T-helper 9 cell (primary cell): ENCODE results near the gene ZNF319.

ENCODE experiments used
- DNase-seq: peaks from one replicate; pipeline ENCODE4 v3.0.0-alpha.2; 2020

Gene ZNF319

GRCh38 chr16:57971848-57972247 lies 28.6 kb downstream of the ZNF319 start:
- no peak for DNase-seq

GRCh38 chr16:57970970-57971369 lies 29.5 kb downstream of the ZNF319 start, which contains the start of gene CNGB1:
TSS of gene CNGB1 (minus strand) at chr16:57971128. CDS start at chr16:57967286, 3,842 bp downstream.
- no peak for DNase-seq

GRCh38 chr16:57970319-57970718 lies 30.2 kb downstream of the ZNF319 start:
- DNase-seq = no peak

- DNase-seq = no peak
Observed at GRCh38 chr16:57969451-57970123, 30.9 kb downstream of the ZNF319 start.

- no peak for DNase-seq
Observed at GRCh38 chr16:57967916-57968315, 32.6 kb downstream of the ZNF319 start.

- DNase-seq = no peak
Observed at GRCh38 chr16:57966986-57967385, 33.5 kb downstream of the ZNF319 start.

GRCh38 chr16:57966204-57966771 lies 34.2 kb downstream of the ZNF319 start:
- no peak for DNase-seq

GRCh38 chr16:57964157-57964700 lies 36.2 kb downstream of the ZNF319 start:
- no peak for DNase-seq

- DNase-seq = no peak
Observed at GRCh38 chr16:57962756-57963155, 37.7 kb downstream of the ZNF319 start.

- DNase-seq = no peak
Observed at GRCh38 chr16:57962046-57962445, 38.4 kb downstream of the ZNF319 start.

- no peak for DNase-seq
Observed at GRCh38 chr16:57961538-57961937, 38.9 kb downstream of the ZNF319 start.

GRCh38 chr16:57960826-57961472 lies 39.5 kb downstream of the ZNF319 start:
- DNase-seq = no peak

- DNase-seq = no peak
Observed at GRCh38 chr16:57960310-57960709, 40.2 kb downstream of the ZNF319 start.

GRCh38 chr16:57959804-57960203 lies 40.7 kb downstream of the ZNF319 start:
- no peak for DNase-seq

GRCh38 chr16:57959121-57959520 lies 41.4 kb downstream of the ZNF319 start:
- DNase-seq = no peak

- no peak for DNase-seq
Observed at GRCh38 chr16:57958544-57958943, 41.9 kb downstream of the ZNF319 start.

GRCh38 chr16:57957673-57958392 lies 42.6 kb downstream of the ZNF319 start:
- DNase-seq = no peak

GRCh38 chr16:57956924-57957672 lies 43.4 kb downstream of the ZNF319 start:
- no peak for DNase-seq

GRCh38 chr16:57956270-57956808 lies 44.1 kb downstream of the ZNF319 start:
- DNase-seq = no peak

GRCh38 chr16:57955572-57956188 lies 44.8 kb downstream of the ZNF319 start:
- DNase-seq = no peak

GRCh38 chr16:57953857-57954256 lies 46.6 kb downstream of the ZNF319 start:
- DNase-seq = no peak

- no peak for DNase-seq
Observed at GRCh38 chr16:57952909-57953308, 47.6 kb downstream of the ZNF319 start.
